DMS79 treated with DMSO at 0.1 percent for 48 hours (cell line): ENCODE measurements around the gene FILIP1L.
A peak's percentile ranks its signal among the peaks of the same experiment; 100 is the strongest.
"Not testable (repeated sequence)": the region's sequence is repeated elsewhere in the genome, so short reads cannot be mapped to it uniquely, and the experiment has no call there.

Experiments used
- DNase-seq: peaks from one replicate; lab custom pipeline; 2025; lab: John Stamatoyannopoulos, UW

Gene FILIP1L

DNA sequence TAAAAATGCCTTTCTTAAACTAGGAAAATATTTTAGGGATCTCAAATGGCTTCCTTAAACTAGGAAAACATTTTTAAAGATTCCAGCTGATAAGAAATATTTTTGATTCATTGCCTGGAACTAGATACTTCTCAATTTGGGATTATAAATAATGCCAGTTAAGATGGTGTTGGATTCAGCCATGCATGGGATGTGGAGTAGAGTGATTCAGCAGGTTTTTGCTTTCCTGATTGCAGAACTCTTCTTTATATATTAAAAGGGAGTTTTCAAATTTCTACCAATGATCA, 15.6 kb downstream of the FILIP1L start:
- DNase-seq: peak; percentile 13

DNA sequence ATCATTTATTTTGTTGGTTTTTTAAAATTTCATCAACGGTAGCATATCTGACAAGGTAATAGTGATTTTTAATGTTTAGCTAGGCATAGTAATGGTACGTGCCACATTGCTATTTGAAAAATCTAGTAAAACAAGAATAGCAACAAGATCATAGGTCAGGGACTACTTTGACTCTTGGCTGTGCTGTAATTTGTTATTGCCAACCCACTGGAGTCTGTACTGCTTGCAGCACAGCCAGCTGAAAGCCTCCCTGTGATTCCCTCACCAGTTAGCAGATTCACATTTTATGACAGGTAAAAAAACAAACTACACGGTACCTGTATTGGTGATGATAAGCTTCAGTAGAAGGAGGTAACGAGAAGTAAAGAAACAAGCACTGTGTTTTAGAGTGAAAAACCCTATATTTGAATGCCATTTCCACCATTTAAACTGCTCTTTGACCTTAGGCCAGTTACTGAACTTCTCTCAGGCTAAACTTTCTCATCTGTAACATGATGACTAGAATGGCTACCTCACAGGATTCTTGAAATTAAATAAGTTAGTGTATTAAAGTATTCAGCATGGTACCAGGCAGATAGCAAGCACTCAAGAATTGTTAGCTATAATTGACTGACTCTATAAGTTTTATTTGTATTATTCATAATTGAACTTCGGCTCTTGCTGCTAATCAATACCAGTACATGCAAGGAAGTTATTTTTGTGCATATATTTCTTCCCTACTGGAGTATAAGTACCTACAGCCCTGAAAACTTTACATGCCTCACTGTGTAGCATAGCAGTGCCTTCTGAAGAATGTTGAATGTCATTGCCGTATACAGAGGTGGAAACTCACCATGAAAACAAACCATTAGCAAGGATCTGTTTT, 16.1 kb downstream of the FILIP1L start:
- DNase-seq: no peak

DNA sequence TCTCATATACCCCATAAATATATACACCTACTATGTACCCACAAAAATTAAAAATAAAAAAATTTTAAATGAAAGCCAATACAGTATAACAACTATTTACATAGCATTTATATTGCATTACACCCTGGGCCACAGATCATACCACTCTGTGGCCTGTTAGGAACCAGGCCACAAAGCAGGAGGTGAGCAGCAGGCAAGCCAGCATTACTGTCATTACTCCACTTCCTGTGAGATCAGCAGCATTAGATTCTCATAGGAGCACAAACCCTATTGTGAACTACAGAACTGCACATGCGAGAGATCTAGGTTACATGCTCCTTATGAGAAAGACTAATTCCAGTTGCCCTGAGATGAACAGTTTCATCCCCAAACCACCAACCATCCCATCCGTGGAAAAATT, 17.4 kb downstream of the FILIP1L start:
- DNase-seq: no peak

DNA sequence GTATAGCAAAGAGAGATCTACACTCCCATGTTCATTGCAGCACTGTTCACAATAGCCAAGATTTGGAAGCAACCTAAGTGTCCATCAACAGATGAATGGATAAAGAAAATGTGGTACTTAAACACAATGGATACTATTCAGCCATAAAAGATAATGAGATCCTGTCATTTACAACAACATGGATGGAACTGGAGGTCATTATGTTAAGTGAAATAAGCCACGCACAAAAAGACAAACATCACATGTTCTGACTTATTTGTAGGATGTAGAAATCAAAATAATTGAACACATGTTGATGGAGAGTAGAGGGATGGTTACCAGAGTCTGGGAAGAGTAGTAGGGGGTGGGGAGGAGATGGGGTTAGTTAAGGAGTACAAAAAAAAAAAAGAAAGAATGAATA, 18.0 kb downstream of the FILIP1L start:
- not testable (repeated sequence) for DNase-seq

DNA sequence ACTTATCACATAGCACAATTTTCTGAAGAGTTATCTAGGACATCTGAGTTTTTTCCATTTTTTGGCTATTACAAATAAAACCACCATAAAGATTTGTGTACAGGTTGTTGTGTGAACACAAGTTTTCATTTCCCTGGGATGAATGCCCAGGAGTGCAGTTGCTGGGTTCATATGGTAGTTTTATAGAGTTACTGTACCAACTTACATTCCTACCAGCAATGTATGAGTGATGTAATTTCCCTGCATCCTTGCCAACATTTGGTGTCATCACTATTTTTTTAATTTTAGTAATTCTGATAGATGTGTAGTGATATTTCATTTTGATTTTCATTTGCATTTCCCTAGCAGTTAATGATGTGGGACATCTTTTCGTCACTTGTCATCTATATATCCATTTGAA, 20.5 kb downstream of the FILIP1L start:
- DNase-seq: no peak

DNA sequence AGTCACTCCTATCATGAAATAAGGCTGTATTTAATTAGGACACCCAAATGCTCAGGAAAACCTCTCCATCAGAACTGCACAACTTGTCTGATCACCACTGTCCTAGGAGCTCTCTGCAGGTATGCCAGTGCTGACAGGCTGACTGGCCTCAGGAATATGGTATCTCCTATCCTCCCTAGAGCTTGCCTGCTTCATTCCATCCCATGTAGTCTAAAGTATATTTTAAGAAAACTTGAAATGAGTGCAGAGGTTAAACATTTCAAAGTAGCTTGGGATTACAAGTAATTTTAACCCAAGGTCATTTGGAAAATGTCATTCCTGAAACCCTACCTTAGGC, 23.7 kb downstream of the FILIP1L start:
- DNase-seq: no peak

DNA sequence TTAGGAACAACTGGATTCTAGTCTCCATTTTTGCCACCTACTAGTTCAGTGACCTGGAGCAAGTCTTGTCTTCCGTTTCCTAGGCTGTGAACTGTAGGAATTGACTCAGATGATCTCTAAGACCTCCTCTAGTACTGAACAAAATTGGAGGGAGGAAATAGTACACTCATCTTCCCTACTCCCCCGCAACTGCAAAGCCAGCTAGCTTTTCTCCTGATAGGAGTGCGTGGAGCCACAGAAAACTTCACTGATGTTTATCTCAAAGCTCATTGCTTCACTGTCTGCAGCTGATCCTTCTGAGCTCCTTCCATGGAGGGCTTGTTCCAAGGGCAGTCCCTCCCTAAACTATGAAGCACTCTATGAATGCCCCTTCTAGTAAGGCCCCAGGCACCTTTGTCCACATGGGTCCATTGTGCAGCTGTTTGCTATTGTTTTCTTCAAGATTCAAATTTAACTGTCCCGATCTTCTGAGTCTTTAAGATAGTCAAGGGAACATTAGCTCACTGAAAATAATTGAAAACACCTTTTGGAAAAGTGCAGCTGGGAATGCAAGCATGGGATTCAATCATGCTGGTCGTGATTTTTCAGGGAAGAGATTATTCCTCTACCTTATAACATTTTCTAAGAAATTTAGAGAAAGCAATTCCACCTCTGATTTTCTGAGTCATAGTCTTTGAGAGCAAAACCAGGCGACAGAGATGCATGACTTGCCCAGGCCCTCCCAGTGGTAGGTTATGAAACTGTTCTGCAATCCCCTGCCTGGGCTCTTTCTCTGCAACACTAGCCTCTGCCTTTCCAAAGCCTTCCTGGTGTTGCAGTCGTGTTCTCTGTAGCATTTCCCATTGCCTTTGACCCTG, 24.3 kb downstream of the FILIP1L start:
- DNase-seq: no peak

DNA sequence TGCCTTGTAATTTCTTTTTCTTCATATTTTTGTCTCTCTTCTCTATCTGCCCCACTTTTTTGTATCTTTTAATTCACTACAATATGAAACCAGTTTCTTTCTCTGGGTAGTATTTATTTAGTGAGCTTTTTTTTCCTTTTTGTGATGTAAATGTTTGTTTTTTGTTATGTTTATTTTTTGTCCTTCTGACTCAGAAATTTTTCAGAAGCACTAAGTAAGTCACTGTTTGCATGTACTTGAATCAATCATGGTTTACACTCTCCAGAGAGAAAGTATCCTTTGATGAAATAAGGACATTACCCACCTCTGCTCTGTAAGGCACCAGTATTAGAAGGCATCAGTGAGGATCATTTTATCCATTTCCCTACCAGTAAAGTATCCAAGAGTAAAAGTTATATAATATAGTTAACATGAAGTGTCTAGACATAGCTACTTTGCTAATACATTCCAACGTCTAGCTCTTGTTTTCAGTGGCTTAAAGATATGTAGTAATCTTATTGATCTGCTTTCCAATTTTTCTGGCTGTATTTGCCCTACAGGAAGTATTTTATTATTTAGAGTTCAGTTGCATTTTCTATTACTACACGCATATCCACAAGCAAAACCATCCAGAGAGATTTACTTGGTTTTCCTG, 25.4 kb downstream of the FILIP1L start:
- DNase-seq: no peak

DNA sequence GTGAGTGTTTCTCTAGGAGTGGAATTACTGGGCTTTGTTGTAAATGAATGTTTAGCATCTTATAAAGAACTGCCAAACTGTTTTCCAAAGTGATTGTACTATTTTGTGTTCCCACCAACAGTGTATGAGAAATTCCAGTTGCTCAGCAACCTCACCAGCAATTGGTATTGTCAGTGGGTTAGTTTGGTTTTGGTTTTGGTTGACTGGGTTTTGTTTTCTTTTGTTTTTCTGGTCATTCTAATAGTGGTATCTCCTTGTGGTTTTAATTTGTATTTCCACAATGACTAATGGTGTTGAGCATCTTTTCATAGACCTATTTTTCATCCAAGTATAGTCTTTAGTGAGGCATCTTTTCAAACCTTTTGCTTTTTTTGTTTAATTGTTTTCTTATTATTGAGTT, 27.1 kb downstream of the FILIP1L start:
- DNase-seq: no peak

DNA sequence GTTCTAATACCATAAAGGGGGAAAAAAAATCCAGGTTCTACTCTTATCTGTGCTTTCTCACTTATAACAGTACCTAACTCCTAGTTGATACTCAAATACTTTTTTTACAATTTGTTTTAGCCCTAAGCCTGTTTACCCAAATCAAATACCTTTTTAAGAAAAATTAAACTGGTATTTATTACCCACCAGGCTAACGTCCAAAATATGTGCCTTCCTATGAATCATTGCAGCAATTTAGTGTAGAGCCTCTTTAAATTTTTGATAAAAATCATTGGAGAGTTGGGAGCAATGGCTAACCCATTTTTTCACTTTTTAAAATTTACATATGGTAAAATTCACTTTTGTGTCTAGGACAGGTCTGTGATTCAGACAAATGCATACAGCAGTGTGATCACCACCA, 27.9 kb downstream of the FILIP1L start:
- DNase-seq: no peak

DNA sequence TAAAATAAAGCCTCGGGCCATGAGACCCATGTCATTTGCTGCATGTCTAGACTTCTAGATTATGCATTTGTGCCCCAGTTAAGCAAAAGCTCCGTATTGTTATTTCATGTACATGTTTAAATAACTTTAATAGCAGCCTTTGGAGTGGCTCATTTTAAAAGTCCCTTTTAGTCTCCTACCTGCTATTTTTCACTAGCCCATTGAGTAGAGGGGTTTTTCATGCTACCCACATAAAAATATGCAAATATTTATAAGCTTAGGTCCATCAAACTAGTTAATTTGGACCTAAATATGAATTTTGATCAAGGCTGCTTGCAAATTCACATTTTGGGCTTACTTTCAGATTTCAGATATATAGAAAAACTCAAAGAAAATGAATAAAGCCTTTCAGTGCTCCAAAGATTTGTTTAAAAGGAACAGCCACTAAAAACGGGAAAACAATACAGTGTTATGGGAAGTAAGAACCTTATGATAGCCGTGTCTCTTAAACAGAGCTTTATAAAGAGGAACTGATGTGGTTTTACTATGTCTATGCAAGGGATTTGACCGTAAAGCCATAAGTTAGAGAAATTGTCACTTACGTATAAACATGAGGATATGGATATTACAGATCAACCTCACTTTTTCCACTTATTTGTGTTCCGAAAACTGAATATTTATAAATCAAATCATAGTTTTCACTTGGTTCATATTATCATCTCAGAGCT, 30.0 kb downstream of the FILIP1L start:
- DNase-seq: no peak

DNA sequence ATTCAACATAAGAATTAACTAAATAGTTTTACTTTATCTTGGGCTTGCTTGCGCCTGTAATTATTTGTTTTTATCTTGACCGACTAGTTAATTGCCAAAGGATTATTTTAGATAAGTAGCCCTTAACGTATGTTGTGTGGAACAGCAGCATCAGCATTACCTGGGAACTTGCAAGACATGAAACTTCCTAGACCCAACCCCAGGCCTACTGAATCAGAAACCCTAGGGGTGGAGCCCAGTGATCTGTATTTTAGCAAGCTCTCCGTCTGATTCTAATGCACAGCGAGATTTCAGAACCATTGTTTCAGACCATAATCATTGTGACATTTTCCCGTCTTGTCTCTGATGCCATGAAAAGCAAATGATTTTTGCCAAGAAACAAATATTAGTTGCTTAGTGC, 31.1 kb downstream of the FILIP1L start:
- DNase-seq: no peak

DNA sequence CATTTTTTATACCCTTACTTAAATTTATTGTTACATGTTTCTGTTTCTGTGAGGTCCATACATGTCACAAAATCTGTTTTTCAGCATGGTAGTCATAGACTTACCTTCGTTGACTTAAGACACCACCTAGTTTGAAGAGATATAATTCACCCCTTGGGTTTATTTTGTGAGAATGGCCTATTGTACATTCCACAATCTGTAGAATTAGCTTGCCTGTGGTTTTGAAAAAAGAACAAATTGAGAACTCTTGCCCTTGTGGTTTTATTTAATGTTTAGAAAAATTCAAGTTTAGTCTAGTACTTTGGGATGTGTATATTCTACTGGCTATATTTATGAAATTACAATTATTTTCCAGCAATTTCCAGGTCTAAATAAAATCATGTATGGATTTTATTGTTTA, 31.6 kb downstream of the FILIP1L start:
- no peak for DNase-seq

DNA sequence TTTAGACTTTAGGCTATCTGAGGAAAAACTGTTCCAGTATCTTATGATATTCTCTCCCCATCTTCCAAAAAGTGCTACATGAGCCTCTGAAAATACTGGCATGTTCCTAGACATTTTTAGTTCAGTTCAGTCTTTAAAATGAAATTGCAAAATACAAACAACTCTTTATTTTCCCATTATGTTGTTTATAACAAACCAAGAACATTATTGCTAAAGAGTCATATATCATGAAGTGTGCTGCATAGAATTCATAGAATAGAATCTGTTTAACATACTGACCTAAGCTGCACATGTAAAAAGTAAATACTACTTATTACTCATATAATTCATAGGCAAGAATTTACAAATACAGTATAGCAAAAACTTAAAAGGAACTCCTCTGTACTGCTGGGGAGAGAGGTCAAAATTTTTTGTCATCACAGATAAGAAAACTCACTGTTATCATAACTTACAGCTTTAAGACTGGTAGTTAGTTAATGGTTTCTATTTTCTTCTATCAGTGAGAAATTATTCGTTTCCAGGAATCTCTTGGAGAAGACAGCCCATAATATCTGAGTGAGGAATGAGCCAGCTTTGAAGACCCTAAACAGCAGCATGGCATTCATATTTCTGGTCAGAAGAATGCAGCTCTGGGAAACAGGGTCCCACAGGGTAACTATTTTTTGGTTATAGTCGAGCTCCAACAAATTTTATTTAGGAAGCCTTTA, 32.2 kb downstream of the FILIP1L start:
- no peak for DNase-seq

DNA sequence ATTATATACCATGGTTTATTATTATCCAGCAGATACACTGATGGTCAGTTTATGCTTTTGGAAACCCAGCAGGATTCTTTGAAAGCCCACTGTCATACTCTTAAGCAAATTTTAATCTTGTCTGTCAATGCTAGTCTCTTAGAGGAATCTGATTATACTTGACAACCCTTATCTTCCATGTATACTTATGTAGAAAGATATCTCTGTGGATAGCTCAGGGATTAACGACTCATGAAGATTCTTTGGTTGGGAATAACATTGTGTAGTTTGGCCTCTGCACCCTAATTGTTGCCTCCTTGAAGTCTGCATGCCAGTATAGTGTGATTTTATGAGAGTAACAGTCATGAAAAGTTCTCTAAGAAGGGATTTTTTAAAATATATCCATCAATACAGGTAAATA, 33.0 kb downstream of the FILIP1L start:
- DNase-seq: no peak

DNA sequence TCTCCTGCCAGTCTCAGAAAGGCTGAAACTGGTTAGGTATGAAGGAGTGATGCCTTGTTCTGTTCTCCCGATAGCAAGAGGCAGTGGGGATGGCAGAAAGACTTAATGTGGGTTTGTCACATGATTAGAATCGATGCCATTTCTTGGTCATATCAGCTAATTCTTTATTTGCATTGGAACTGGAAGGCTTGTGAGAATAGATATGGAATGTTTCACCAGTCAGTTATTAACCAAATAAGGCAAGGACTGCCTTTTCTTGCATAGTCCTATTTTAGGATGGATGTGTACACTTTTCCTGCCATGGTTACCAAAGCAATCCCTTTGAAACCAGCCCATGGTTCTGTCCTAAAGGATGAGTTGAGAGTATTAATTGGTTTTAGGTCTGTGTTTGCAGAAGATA, 33.7 kb downstream of the FILIP1L start:
- no peak for DNase-seq

DNA sequence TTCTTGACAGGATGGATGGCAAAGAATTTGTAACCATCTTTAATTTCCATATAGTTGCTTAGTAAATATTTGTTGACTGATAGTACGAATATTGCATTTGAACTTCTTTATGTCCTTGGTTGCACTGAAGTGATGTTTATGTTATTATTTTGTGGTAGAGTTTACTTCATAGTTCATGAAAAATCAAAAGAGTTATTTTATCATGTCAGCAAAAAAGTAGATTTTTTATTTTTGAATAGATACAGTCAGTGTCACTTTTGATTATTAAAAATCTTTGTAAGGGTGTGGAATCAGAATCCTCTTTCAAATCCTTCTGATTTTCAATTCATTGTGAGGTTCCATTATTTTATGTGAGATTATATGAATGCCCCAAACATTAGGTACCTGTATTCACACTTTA, 35.0 kb downstream of the FILIP1L start:
- no peak for DNase-seq

DNA sequence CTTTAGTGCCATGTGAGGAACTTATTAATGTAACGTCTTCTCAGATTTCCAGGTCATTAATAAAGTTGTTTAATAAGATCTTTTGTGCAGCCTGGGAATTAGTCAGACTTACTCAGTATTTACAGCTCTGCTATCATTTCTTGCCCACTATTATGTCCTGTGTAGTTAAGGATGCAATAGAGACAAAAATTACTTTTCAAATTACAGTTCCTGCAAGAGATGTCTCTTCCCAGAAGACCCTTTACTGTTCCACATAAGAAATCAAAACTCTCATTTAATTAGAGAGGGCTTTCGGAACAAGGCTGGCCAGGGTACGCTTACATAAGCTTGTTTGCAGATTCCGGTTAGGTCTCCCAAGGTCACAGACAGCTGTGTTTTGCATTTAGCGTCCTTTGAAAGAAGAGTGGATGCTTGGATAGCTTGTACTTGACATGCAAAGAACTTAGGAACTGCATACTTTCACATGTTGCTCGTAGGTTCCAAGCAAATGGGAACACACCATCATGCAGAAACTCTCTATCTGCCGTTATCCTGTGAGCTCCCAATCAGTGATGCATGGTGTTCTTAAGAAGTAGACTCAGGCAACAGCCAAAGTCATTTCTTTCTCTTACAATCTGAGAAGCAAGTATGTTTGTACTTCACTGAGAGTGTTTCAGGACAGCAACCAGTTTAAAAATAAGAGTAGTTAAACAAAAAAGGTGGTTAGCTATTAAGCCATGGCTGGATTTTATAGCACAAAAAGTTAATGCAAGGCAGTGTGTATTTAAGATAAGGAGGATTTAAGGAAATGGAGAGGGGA, 37.4 kb downstream of the FILIP1L start:
- no peak for DNase-seq

DNA sequence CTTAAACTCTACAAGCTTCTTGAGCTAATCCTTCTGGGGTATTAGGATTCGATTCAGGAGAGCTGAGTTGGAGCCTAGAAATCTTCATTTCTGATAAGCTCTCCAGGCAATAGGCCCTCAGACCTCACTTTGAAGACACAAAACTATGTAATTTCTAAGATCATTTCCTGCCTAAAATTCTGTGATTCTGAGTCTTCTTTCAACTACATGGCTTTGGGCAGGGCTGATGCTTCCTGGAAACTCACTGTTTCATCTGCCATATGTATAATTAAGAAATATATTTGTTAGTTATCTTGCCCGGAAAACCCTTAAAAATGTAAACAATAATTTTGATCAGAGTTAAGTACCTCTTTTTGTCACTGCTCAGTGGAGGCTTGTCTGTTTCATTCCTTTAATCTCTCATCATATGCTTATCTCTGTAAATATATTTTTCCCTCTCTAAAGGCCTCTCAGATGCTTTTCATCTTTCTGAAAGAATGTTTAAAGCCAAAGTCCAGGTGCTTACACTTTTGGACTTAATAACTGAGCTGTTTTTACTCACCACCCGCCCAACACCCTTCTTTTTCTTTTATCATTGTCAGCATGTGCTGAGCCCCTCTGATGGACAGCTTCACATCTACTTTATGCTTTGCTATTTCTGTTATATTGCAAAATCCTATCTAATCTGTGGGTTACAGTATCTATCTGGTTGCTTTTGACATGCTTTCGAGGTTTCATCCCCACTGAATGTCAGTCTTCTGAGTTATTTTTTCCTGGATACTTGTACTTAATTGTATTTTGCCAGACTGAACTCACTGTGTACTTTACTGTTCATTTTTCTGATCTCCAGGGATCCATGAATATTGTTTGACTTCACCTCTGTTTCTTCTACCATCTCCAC, 38.2 kb downstream of the FILIP1L start:
- no peak for DNase-seq

DNA sequence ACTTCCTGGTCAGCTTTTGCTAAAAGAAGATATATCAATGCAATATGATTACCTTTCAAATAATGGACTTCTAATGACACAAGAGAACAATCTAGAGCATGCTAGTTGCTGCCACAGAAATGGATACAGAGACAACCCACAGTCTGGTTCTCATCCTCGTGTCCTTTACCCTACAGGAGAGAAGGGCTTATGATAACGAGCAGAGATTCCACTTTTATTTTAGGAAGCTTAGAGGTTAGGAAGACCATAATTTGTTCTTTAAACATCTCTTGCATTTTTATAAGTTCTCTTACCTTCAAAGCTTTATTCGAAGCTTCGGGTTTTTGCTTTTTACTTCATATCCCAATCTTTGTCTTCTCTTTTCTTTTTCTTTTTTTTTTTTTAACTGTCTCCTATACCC, 39.1 kb downstream of the FILIP1L start:
- DNase-seq: no peak
